Retinal pigment epithelial cell (primary cell): ENCODE results near the gene SIL1.

Experiments
- DNase-seq: peaks from one replicate; pipeline ENCODE4 v3.0.0-alpha.2; 2010; ENCODE audit warnings: low read depth
- H3K4me3 ChIP-seq: 2 replicates; pipeline ENCODE4 v1.5.1; 2011; ENCODE audit warnings: mild to moderate bottlenecking, low read length, control low read depth, moderate library complexity
- CTCF ChIP-seq: conservative IDR thresholded peaks from 2 replicates; pipeline ENCODE4 v1.5.1; 2011; ENCODE audit warnings: low read depth, low read length, control low read depth, inconsistent platforms

SIL1 gene

GRCh38 chr5:139023286-139023685 is 174.9 kb downstream of the SIL1 start:
- no peak overlapping the region for H3K4me3 ChIP-seq
- no peak for DNase-seq
- no peak for TF ChIP-seq CTCF

DNA sequence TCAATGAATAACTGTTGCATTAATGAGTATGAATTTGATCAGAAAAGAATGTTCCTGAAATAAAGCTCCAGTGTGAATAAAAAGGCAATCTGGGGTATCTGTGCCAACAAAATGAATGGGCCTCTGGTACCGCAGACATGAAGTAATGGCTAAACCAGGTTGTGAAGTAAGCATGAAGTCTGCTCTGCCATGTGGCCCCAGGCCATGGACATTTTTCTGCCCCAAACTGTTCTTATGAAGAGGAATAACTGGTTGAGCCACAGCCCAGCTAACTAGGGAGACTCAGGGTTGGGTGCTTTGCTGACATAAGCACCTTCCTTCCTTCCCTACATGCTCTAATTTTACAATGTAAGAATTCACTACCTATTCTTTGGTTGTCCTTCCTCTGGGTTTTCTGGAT is 175.6 kb downstream of the SIL1 start:
- TF ChIP-seq CTCF, result no peak
- no peak overlapping the region for H3K4me3 ChIP-seq

GRCh38 chr5:139021346-139021745 is 176.8 kb downstream of the SIL1 start:
- TF ChIP-seq CTCF, result no peak
- DNase-seq, result no peak
- no peak overlapping the region for H3K4me3 ChIP-seq

More for the DNA sequence above, 175.6 kb downstream of the SIL1 start:
- no peak for DNase-seq

- DNase-seq, result peak; percentile 97
- TF ChIP-seq CTCF, result no peak
- no peak overlapping the region for H3K4me3 ChIP-seq
Observed at GRCh38 chr5:139019880-139020279, 178.3 kb downstream of the SIL1 start.

DNA sequence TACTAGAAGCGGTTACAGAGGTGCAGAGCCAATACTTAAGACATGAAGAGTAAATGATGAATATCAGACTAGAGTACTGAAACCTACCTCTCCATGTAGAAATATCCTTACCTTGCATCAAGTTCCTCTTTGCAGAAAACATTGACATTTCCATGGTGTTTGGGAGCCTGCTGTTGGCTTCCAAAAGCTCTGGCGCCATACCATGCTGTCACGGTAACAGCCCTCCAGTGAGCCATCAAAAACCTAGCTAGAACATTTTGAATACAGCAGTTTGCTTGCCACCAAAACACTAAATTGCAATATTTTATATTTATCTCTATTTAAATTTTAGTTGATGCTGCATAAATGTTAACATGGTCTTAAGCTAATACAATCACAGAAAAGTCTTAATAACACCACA is 179.0 kb downstream of the SIL1 start:
- H3K4me3 ChIP-seq, result no peak overlapping the region
- TF ChIP-seq CTCF, result no peak
- no peak for DNase-seq

DNA sequence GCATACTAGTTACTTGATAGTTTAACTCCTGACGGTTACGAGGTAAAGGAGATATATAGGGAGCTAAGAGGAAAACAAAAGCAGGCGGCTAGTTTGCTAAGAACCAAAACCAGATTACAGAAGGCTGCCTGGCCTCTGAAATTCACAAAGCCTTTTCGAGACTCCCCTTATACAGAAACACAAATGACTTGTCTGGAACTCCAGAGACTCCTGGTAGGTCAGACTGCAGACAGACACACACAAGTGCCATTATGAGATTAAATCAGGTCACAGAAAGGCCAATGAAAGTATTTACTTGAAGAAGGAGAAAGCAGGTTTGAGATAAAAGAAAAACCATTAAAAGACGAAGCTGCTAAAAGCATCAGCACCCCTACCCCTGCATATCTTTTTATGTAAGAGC is 180.5 kb downstream of the SIL1 start:
- peak; percentile 72 for DNase-seq
- no peak overlapping the region for H3K4me3 ChIP-seq
- TF ChIP-seq CTCF, result no peak

GRCh38 chr5:139016186-139016585 is 182.0 kb downstream of the SIL1 start:
- TF ChIP-seq CTCF, result no peak
- no peak overlapping the region for H3K4me3 ChIP-seq
- DNase-seq, result no peak
